Uterus (tissue), 4 donors: ENCODE data around the gene GPR65. TPM values are rescaled to one million over a fixed set of nuclear protein-coding genes. Genes with fewer than 3 reads are reported as not detected.

ENCODE experiments used
- DNase-seq, 2 donors: peaks; one replicate each; pipeline ENCODE4 v3.0.0-alpha.2; 2019 to 2020
- H3K27ac ChIP-seq, 2 donors: fragments of 200-600 bp; sonication (generic); 1 replicate in 1 of 2; 2 replicates in 1 of 2; pipeline ENCODE4 v1.5.1; 2016 to 2018
- H3K27me3 ChIP-seq, 2 donors: fragments of 200-600 bp; sonication (generic); one replicate each; pipeline ENCODE4 v1.5.1; 2018 to 2019; ENCODE audit warnings: control low read depth in 1 of 2
- H3K36me3 ChIP-seq, 2 donors: fragments of 200-600 bp; sonication (generic); one replicate each; pipeline ENCODE4 v1.5.1; 2019; ENCODE audit warnings: control low read depth in 1 of 2
- H3K4me1 ChIP-seq, 2 donors: fragments of 200-600 bp; sonication (generic); one replicate each; pipeline ENCODE4 v1.5.1; 2018 to 2019; ENCODE audit warnings: control low read depth in 1 of 2
- H3K4me3 ChIP-seq, 2 donors: fragments of 200-600 bp; sonication (generic); 1 replicate in 1 of 2; 2 replicates in 1 of 2; pipeline ENCODE4 v1.5.1; 2018 to 2019; ENCODE audit warnings: mild to moderate bottlenecking in 1 of 2
- H3K9me3 ChIP-seq, 2 donors: fragments of 200-600 bp; sonication (generic); one replicate each; pipeline ENCODE4 v1.5.1; 2019; ENCODE audit warnings: control low read depth in 1 of 2
- POLR2A ChIP-seq, 2 donors: fragments of 450-650 bp; IDR thresholded peaks; one replicate each; pipeline ENCODE4 v1.6.1; 2016; ENCODE audit warnings: antibody characterized with exemption in 2 of 2, mild to moderate bottlenecking in 1 of 2, moderate library complexity in 1 of 2
- intact Hi-C: fragments of 100-400 bp; cut with DNase I; formaldehyde crosslinking; loops from one replicate; pipeline ENCODE4 v1.15.1; 2023; ENCODE audit warnings: low total_unique reads
- total RNA-seq, 4 donors: library from RNA; depleted of rRNA in 3 of 4; stranded (reverse); fragments of >200 nt in 3 of 4; gene quantifications; one replicate each; pipeline versions ENCODE4 v1.1.0 to v1.2.4, GENCODE V29; 2014 to 2023
- TF ChIP-seq, protein P1 (sequence below), 4 experiments: fragments of 200-600 bp in 2 of 4; fragments of 450-650 bp in 2 of 4; sonication (generic) in 2 of 4; IDR thresholded peaks; one replicate each; pipeline ENCODE4 v1.5.1; 2016 to 2019; ENCODE audit warnings: antibody characterized with exemption in 4 of 4, mild to moderate bottlenecking in 2 of 4, moderate library complexity in 1 of 4
- donor health status: DM: yes; HTN: yes; CAD: no.

GPR65 gene
- total RNA-seq, 4 donors from 2014 or later = 0.76 to 2.6 (median 1.6) TPM

DNA sequence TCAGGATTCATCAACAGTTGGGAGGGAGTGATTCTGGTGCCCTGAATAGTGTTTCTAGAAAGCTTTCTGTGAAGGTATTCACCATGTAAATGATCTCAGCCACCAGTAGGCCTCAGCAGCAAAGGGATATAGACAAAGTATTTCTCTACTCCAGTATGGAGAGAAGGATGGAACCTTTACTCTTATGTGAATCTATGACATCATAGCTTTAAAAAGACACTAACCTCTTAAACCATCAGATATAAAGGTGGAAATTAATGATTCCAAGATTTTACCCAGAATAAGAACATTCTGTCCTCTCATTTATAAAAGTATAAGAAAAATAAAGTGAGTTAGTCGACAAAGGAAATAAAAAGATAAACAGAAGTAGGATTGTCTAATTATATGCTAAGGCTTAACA lies 4.6 kb downstream of the GPR65 start:
- Histone ChIP-seq H3K27ac (no peak overlapping the region), H3K4me3 (no peak overlapping the region), H3K36me3 (no peaks in the 10 kb centered on the region), H3K9me3 (no peaks in the 10 kb centered on the region), H3K27me3 (no peaks in the 10 kb centered on the region), H3K4me1 (no peaks in the 10 kb centered on the region)
- intact Hi-C loops = no loop called here
- TF ChIP-seq POLR2A (IDR thresholded peaks at IDR 0.05) = no peak
- TF ChIP-seq, protein P1, sequence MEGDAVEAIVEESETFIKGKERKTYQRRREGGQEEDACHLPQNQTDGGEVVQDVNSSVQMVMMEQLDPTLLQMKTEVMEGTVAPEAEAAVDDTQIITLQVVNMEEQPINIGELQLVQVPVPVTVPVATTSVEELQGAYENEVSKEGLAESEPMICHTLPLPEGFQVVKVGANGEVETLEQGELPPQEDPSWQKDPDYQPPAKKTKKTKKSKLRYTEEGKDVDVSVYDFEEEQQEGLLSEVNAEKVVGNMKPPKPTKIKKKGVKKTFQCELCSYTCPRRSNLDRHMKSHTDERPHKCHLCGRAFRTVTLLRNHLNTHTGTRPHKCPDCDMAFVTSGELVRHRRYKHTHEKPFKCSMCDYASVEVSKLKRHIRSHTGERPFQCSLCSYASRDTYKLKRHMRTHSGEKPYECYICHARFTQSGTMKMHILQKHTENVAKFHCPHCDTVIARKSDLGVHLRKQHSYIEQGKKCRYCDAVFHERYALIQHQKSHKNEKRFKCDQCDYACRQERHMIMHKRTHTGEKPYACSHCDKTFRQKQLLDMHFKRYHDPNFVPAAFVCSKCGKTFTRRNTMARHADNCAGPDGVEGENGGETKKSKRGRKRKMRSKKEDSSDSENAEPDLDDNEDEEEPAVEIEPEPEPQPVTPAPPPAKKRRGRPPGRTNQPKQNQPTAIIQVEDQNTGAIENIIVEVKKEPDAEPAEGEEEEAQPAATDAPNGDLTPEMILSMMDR (IDR thresholded peaks at IDR 0.05) = no peak
- DNase-seq = no peak

- intact Hi-C loops = no loop called here
- no peaks in the 10 kb centered on the region for H3K9me3 ChIP-seq
- no peak for TF ChIP-seq POLR2A (IDR thresholded peaks at IDR 0.05)
- TF ChIP-seq, protein P1 (IDR thresholded peaks at IDR 0.05) = no peak
- H3K4me3 ChIP-seq = no peak overlapping the region
- H3K27ac ChIP-seq = no peak overlapping the region
- no peaks in the 10 kb centered on the region for H3K27me3 ChIP-seq
- DNase-seq = no peak
- no peaks in the 10 kb centered on the region for H3K4me1 ChIP-seq
- no peaks in the 10 kb centered on the region for H3K36me3 ChIP-seq
These were observed 5.4 kb downstream of the GPR65 start for GRCh38 chr14:88010331-88010730.

- no peaks in the 10 kb centered on the region for H3K27me3 ChIP-seq
- no peaks in the 10 kb centered on the region for H3K36me3 ChIP-seq
- no peak for DNase-seq
- no peaks in the 10 kb centered on the region for H3K9me3 ChIP-seq
- TF ChIP-seq, protein P1 (IDR thresholded peaks at IDR 0.05) = no peak
- H3K4me3 ChIP-seq = no peak overlapping the region
- intact Hi-C loops = no loop called here
- no peaks in the 10 kb centered on the region for H3K4me1 ChIP-seq
- H3K27ac ChIP-seq = no peak overlapping the region
These were observed 7.6 kb downstream of the GPR65 start for GRCh38 chr14:88012495-88012894.

DNA sequence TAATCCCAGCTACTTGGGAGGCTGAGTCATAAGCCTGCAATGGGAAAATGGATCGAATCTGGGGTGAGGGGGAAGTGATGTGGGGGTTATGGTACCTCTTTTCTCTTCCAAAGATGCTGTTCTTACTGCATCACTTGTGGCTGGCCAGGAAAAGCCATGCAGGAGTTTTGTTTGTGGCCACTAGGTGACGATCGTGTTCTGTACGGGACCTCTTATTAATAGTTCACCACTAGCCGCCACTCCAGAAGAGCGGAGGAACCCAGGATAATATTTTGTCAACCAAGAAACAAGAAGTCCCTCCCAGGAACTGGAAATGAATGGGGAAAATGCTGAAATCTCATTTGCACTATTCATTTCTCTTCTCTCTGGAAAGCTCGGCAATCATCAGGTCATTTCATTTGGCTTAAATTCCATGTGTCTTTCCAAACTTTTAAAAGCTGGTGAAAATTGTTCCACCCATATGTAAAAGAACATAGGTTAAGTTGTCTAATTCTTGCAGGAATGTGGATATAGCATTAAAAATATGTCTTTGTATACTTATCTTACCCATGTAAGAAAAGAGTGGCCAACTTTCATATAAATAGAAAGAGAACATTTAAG lies 8.9 kb downstream of the GPR65 start:
- TF ChIP-seq POLR2A (IDR thresholded peaks at IDR 0.05) = no peak
- TF ChIP-seq, protein P1 (IDR thresholded peaks at IDR 0.05) = peak; percentile 59 to 81 (median 65)
- Histone ChIP-seq H3K27me3 (no peaks in the 10 kb centered on the region), H3K36me3 (no peaks in the 10 kb centered on the region), H3K4me3 (no peak overlapping the region), H3K27ac (no peak overlapping the region), H3K9me3 (no peaks in the 10 kb centered on the region), H3K4me1 (no peaks in the 10 kb centered on the region)
- intact Hi-C loops = no loop called here
- DNase-seq = peak; percentile 39 to 47

- DNase-seq = no peak
- Histone ChIP-seq H3K36me3 (no peaks in the 10 kb centered on the region), H3K27ac (no peak overlapping the region), H3K27me3 (no peaks in the 10 kb centered on the region), H3K4me3 (no peak overlapping the region), H3K9me3 (no peaks in the 10 kb centered on the region), H3K4me1 (no peaks in the 10 kb centered on the region)
- intact Hi-C loops = no loop called here
- TF ChIP-seq, protein P1 (IDR thresholded peaks at IDR 0.05) = no peak
- TF ChIP-seq POLR2A (IDR thresholded peaks at IDR 0.05) = no peak
These were observed 11.8 kb downstream of the GPR65 start for GRCh38 chr14:88016768-88017167.
